Activated CD4-positive, alpha-beta T cell treated with anti-CD3 and anti-CD28 coated beads, Interleukin-2, amount 10 ng/mL, durations not matched to agents 7 days and 5 days (primary cell): ENCODE results near the gene ST13. TPM values are rescaled to one million over a fixed set of nuclear protein-coding genes. Genes with fewer than 3 reads are reported as not detected.
"Not testable (repeated sequence)": the region's sequence is repeated elsewhere in the genome, so short reads cannot be mapped to it uniquely, and the experiment has no call there.

ENCODE experiments used
- CTCF ChIA-PET: fragments of 350-600 bp; sonication (Branson Sonifier 250); formaldehyde crosslinking; loops from one replicate; lab custom pipeline; 2021; ENCODE audit warnings: antibody characterized with exemption; lab: Charles Lee
- POLR2A ChIA-PET: fragments of 350-600 bp; sonication (Branson Sonifier 250); formaldehyde crosslinking; loops from one replicate; lab custom pipeline; 2021; ENCODE audit warnings: antibody characterized with exemption; lab: Charles Lee
- DNase-seq: peaks from one replicate; pipeline ENCODE4 v3.0.0-alpha.2; 2020
- H3K27ac Mint-ChIP-seq: one replicate; pipeline ENCODE4 v1.8.0; 2021; ENCODE audit warnings: mild to moderate bottlenecking, moderate library complexity, mixed read lengths
- H3K27me3 Mint-ChIP-seq: one replicate; pipeline ENCODE4 v1.8.0; 2021; ENCODE audit warnings: mixed read lengths
- H3K36me3 Mint-ChIP-seq: one replicate; pipeline ENCODE4 v1.8.0; 2021; ENCODE audit warnings: low read depth, mixed read lengths
- H3K4me1 Mint-ChIP-seq: one replicate; pipeline ENCODE4 v1.8.0; 2021; ENCODE audit warnings: mixed read lengths
- H3K4me3 Mint-ChIP-seq: one replicate; pipeline ENCODE4 v1.8.0; 2021; ENCODE audit warnings: mild to moderate bottlenecking, moderate library complexity, mixed read lengths
- H3K9me3 Mint-ChIP-seq: one replicate; pipeline ENCODE4 v1.8.0; 2021; ENCODE audit warnings: mixed read lengths
- total RNA-seq, 2 experiments: library from RNA; stranded (reverse); gene quantifications; one replicate each; pipeline ENCODE4 v1.2.3, GENCODE V29; 2021

The ST13 gene
- total RNA-seq, 2 experiments from 2014 or later = 147 to 180 TPM

- ChIA-PET POLR2A (interaction anchor here (0.5 kb wide), 1 partner anchor 118 kb away, joined by 5 read pairs; no protein-coding TSS in a partner anchor), CTCF (interaction anchor here (1.4 kb wide), 1 partner anchor 12 kb away, joined by 3 read pairs; no protein-coding TSS in a partner anchor)
- no peak for DNase-seq
- no peaks in the 10 kb centered on the region for H3K27me3 Mint-ChIP-seq
- H3K27ac Mint-ChIP-seq = no peak overlapping the region
- no peak overlapping the region for H3K4me3 Mint-ChIP-seq
- H3K36me3 Mint-ChIP-seq = peaks cover 31% of the 10 kb centered on the region
- H3K9me3 Mint-ChIP-seq = no peaks in the 10 kb centered on the region
- no peaks in the 10 kb centered on the region for H3K4me1 Mint-ChIP-seq
Measured at GRCh38 chr22:40829131-40829530, 27.3 kb downstream of the ST13 start.

GRCh38 chr22:40826984-40827741 lies 29.3 kb downstream of the ST13 start:
- CTCF ChIA-PET = no interaction called here

GRCh38 chr22:40826292-40826691 lies 30.1 kb downstream of the ST13 start:
- CTCF ChIA-PET, H3K27me3 Mint-ChIP-seq, H3K9me3 Mint-ChIP-seq, POLR2A ChIA-PET, H3K27ac Mint-ChIP-seq, DNase-seq, H3K4me3 Mint-ChIP-seq, H3K4me1 Mint-ChIP-seq: not testable (repeated sequence)
- peaks cover 25% of the 10 kb centered on the region for H3K36me3 Mint-ChIP-seq

More at GRCh38 chr22:40826984-40827741, 29.3 kb downstream of the ST13 start:
- H3K27me3 Mint-ChIP-seq = no peaks in the 10 kb centered on the region
- POLR2A ChIA-PET = no interaction called here
- H3K36me3 Mint-ChIP-seq = peaks cover 26% of the 10 kb centered on the region
- H3K4me3 Mint-ChIP-seq = no peak overlapping the region
- DNase-seq = no peak
- H3K9me3 Mint-ChIP-seq = no peaks in the 10 kb centered on the region
- H3K27ac Mint-ChIP-seq = no peak overlapping the region
- H3K4me1 Mint-ChIP-seq = no peaks in the 10 kb centered on the region

GRCh38 chr22:40823426-40823825 lies 33.0 kb downstream of the ST13 start:
- POLR2A ChIA-PET = no interaction called here
- DNase-seq = no peak
- CTCF ChIA-PET = interaction anchor here (1.3 to 1.5 kb wide), 2 partner anchors 13 to 140 kb away, joined by 4 to 6 read pairs; no protein-coding TSS in a partner anchor
- Mint-ChIP-seq H3K4me1 (peaks cover 13% of the 10 kb centered on the region), H3K4me3 (no peak overlapping the region), H3K27me3 (no peaks in the 10 kb centered on the region), H3K9me3 (no peaks in the 10 kb centered on the region), H3K36me3 (peaks cover 13% of the 10 kb centered on the region), H3K27ac (no peak overlapping the region)

GRCh38 chr22:40819599-40820140 lies 36.8 kb downstream of the ST13 start:
- Mint-ChIP-seq H3K27ac (peak overlapping the region; percentile 93), H3K36me3 (peaks cover 21% of the 10 kb centered on the region), H3K4me1 (peaks cover 34% of the 10 kb centered on the region), H3K9me3 (no peaks in the 10 kb centered on the region), H3K4me3 (peak overlapping the region; percentile 95), H3K27me3 (no peaks in the 10 kb centered on the region)
- POLR2A ChIA-PET = interaction anchor here (0.6 kb wide), 2 partner anchors 34 to 97 kb away, joined by 4 to 6 read pairs; no protein-coding TSS in a partner anchor
- CTCF ChIA-PET = interaction anchor here (0.5 to 1.2 kb wide), 7 partner anchors 11 to 91 kb away, joined by 3 to 5 read pairs (median 3); partner anchors contain the start of genes ST13 and XPNPEP3
- no peak for DNase-seq

GRCh38 chr22:40818747-40819598 lies 37.5 kb downstream of the ST13 start, which contains the start of gene SLC25A17:
Gene SLC25A17 (minus strand): TSS chr22:40819346. CDS start chr22:40819248, 98 bp downstream.
- POLR2A ChIA-PET = interaction anchor here (0.6 kb wide), 2 partner anchors 34 to 98 kb away, joined by 4 to 6 read pairs; no protein-coding TSS in a partner anchor

GRCh38 chr22:40818192-40818746 lies 38.2 kb downstream of the ST13 start:
- Mint-ChIP-seq H3K27me3 (no peaks in the 10 kb centered on the region), H3K27ac (peak overlapping the region; percentile 93), H3K36me3 (peaks cover 17% of the 10 kb centered on the region), H3K9me3 (no peaks in the 10 kb centered on the region), H3K4me3 (peak overlapping the region; percentile 95), H3K4me1 (peaks cover 37% of the 10 kb centered on the region)
- POLR2A ChIA-PET = interaction anchor here (0.6 kb wide), 1 partner anchor 90 kb away, joined by 3 read pairs; no protein-coding TSS in a partner anchor
- no peak for DNase-seq
- CTCF ChIA-PET = interaction anchor here (0.7 to 1.2 kb wide), 4 partner anchors 15 to 135 kb away, joined by 3 to 7 read pairs (median 4); no protein-coding TSS in a partner anchor

More at GRCh38 chr22:40818747-40819598, 37.5 kb downstream of the ST13 start, which contains the start of gene SLC25A17:
- no peaks in the 10 kb centered on the region for H3K27me3 Mint-ChIP-seq
- peak within 1 kb of the TSS; percentile 95 for H3K4me3 Mint-ChIP-seq
- peak within 1 kb of the TSS; percentile 93 for H3K27ac Mint-ChIP-seq
- H3K4me1 Mint-ChIP-seq = peaks cover 37% of the 10 kb centered on the region
- DNase-seq = peak; percentile 90
- CTCF ChIA-PET = interaction anchor here (0.5 to 1.2 kb wide), 10 partner anchors 12 to 136 kb away, joined by 3 to 7 read pairs (median 3); partner anchors contain the start of genes ST13 and XPNPEP3
- H3K9me3 Mint-ChIP-seq = no peaks in the 10 kb centered on the region
- peaks cover 23% of the 10 kb centered on the region for H3K36me3 Mint-ChIP-seq

- no peaks in the 10 kb centered on the region for H3K9me3 Mint-ChIP-seq
- POLR2A ChIA-PET = interaction anchor here (0.6 kb wide), 1 partner anchor 90 kb away, joined by 3 read pairs; no protein-coding TSS in a partner anchor
Measured at GRCh38 chr22:40817737-40818136, 38.7 kb downstream of the ST13 start.

GRCh38 chr22:40813912-40814315 lies 42.5 kb downstream of the ST13 start:
- no peaks in the 10 kb centered on the region for H3K9me3 Mint-ChIP-seq
- CTCF ChIA-PET = no interaction called here

More at GRCh38 chr22:40817737-40818136, 38.7 kb downstream of the ST13 start:
- Mint-ChIP-seq H3K4me1 (peaks cover 37% of the 10 kb centered on the region), H3K36me3 (peaks cover 17% of the 10 kb centered on the region), H3K27me3 (no peaks in the 10 kb centered on the region), H3K4me3 (peak overlapping the region; percentile 95), H3K27ac (peak overlapping the region; percentile 93)
- DNase-seq = no peak
- CTCF ChIA-PET = interaction anchor here (0.7 to 1.1 kb wide), 2 partner anchors 17 to 135 kb away, joined by 5 to 7 read pairs; no protein-coding TSS in a partner anchor

GRCh38 chr22:40808018-40808841 lies 48.2 kb downstream of the ST13 start:
- no peak overlapping the region for H3K4me3 Mint-ChIP-seq
- POLR2A ChIA-PET = interaction anchor here (0.5 kb wide), 1 partner anchor 159 kb away, joined by 3 read pairs; no protein-coding TSS in a partner anchor

More at GRCh38 chr22:40813912-40814315, 42.5 kb downstream of the ST13 start:
- DNase-seq = no peak
- Mint-ChIP-seq H3K36me3 (peaks cover 20% of the 10 kb centered on the region), H3K27ac (no peak overlapping the region), H3K4me1 (peaks cover 28% of the 10 kb centered on the region), H3K27me3 (no peaks in the 10 kb centered on the region), H3K4me3 (no peak overlapping the region)
- POLR2A ChIA-PET = no interaction called here

GRCh38 chr22:40806711-40807110 lies 49.7 kb downstream of the ST13 start:
- no peak overlapping the region for H3K4me3 Mint-ChIP-seq
- H3K27me3 Mint-ChIP-seq = no peaks in the 10 kb centered on the region
- POLR2A ChIA-PET = no interaction called here
- peaks cover 4% of the 10 kb centered on the region for H3K36me3 Mint-ChIP-seq
- no peak for DNase-seq
- no peak overlapping the region for H3K27ac Mint-ChIP-seq
- no peaks in the 10 kb centered on the region for H3K9me3 Mint-ChIP-seq
- CTCF ChIA-PET = no interaction called here
- peaks cover 1% of the 10 kb centered on the region for H3K4me1 Mint-ChIP-seq

More at GRCh38 chr22:40808018-40808841, 48.2 kb downstream of the ST13 start:
- DNase-seq = no peak
- Mint-ChIP-seq H3K36me3 (peaks cover 7% of the 10 kb centered on the region), H3K27me3 (no peaks in the 10 kb centered on the region), H3K4me1 (peaks cover 1% of the 10 kb centered on the region), H3K27ac (no peak overlapping the region), H3K9me3 (no peaks in the 10 kb centered on the region)
- CTCF ChIA-PET = interaction anchor here (2.5 kb wide), 1 partner anchor 125 kb away, joined by 11 read pairs; no protein-coding TSS in a partner anchor
